PC-9 (cell line): ENCODE measurements around the gene TNXB. TPM values are rescaled to one million over a fixed set of nuclear protein-coding genes. Genes with fewer than 3 reads are reported as not detected.

Experiments
- BruUV-seq: library from RNA; stranded (reverse); fragments of 400-500 nt; replicated peaks from 2 replicates; lab custom pipeline; 2021; lab: Mats Ljungman, UMichigan
- CTCF ChIA-PET: fragments of 300-600 bp; sonication (Branson Sonifier 250); formaldehyde crosslinking; loops from one replicate; lab custom pipeline; 2022; ENCODE audit warnings: antibody characterized with exemption; lab: Charles Lee
- POLR2A ChIA-PET: fragments of 300-600 bp; sonication (Branson Sonifier 250); formaldehyde crosslinking; loops from one replicate; lab custom pipeline; 2022; ENCODE audit warnings: antibody characterized with exemption; ENCODE audit not compliant: unreplicated experiment; lab: Charles Lee
- DNase-seq, 2 experiments: peaks; one replicate each; pipeline versions ENCODE4 v3.0.0 to v3.0.0-alpha.2; 2015 to 2022; ENCODE audit warnings: mixed read lengths in 1 of 2
- H2AFZ ChIP-seq: fragments of 200-600 bp; sonication (generic); 2 replicates; pipeline ENCODE4 v1.8.1; 2017; ENCODE audit warnings: antibody characterized with exemption
- H3F3A ChIP-seq: fragments of 200-600 bp; sonication (generic); 2 replicates; pipeline ENCODE4 v1.8.1; 2017; ENCODE audit warnings: antibody characterized with exemption, mild to moderate bottlenecking, low read depth; ENCODE audit not compliant: insufficient read depth
- H3K27ac ChIP-seq: fragments of 200-600 bp; sonication (generic); 2 replicates; pipeline ENCODE4 v1.6.1; 2016; ENCODE audit warnings: mixed run types
- H3K27me3 ChIP-seq: fragments of 200-600 bp; sonication (generic); 2 replicates; pipeline ENCODE4 v1.6.1; 2016; ENCODE audit warnings: low read depth, mixed run types; ENCODE audit not compliant: insufficient read depth
- H3K36me3 ChIP-seq: fragments of 200-600 bp; sonication (generic); 2 replicates; pipeline ENCODE4 v1.6.1; 2016; ENCODE audit warnings: low read depth, mixed run types
- H3K4me1 ChIP-seq: fragments of 200-600 bp; sonication (generic); replicated peaks from 2 replicates; pipeline ENCODE4 v1.6.1; 2016; ENCODE audit warnings: mixed run types; ENCODE audit not compliant: insufficient read depth
- H3K4me2 ChIP-seq: fragments of 200-600 bp; sonication (generic); 2 replicates; pipeline ENCODE4 v1.6.1; 2017; ENCODE audit warnings: mixed run types
- H3K4me3 ChIP-seq: fragments of 200-600 bp; sonication (generic); 2 replicates; pipeline ENCODE4 v1.6.1; 2016; ENCODE audit warnings: mixed run types
- H3K79me2 ChIP-seq: fragments of 200-600 bp; sonication (generic); 2 replicates; pipeline ENCODE4 v1.6.1; 2017; ENCODE audit warnings: low read depth, mixed run types
- H3K9me2 ChIP-seq: fragments of 200-600 bp; sonication (generic); 2 replicates; pipeline ENCODE4 v1.8.1; 2017; ENCODE audit warnings: mild to moderate bottlenecking; ENCODE audit not compliant: insufficient read depth
- H3K9me3 ChIP-seq: fragments of 200-600 bp; sonication (generic); 2 replicates; pipeline ENCODE4 v1.8.1; 2016; ENCODE audit warnings: low read depth; ENCODE audit not compliant: insufficient read depth
- H4K20me1 ChIP-seq: fragments of 200-600 bp; sonication (generic); 2 replicates; pipeline ENCODE4 v1.8.1; 2017; ENCODE audit not compliant: insufficient read depth
- EZH2 ChIP-seq: fragments of 200-600 bp; sonication (generic); IDR thresholded peaks from 2 replicates; pipeline ENCODE4 v1.8.0; 2017; ENCODE audit warnings: antibody characterized with exemption, low read depth
- intact Hi-C: fragments of 100-400 bp; cut with micrococcal nuclease; formaldehyde crosslinking; loops from one replicate; pipeline ENCODE4 v1.10.0; 2022; ENCODE audit not compliant: unreplicated experiment
- total RNA-seq: library from RNA; stranded (reverse); gene quantifications from 2 replicates; pipeline ENCODE4 v1.2.3, GENCODE V29; 2021
- TF ChIP-seq, protein P1 (sequence below): fragments of 200-600 bp; sonication (generic); conservative IDR thresholded peaks from 2 replicates; pipeline ENCODE4 v1.6.1; 2017; ENCODE audit warnings: mixed run types, antibody characterized with exemption, mild to moderate bottlenecking, moderate library complexity

TNXB gene
- total RNA-seq, 1 experiment from 2014 or later: 15.1 TPM

- no TSS peak for BruUV-seq
- Histone ChIP-seq H2AFZ (no peak overlapping the region), H3K4me3 (no peak overlapping the region), H4K20me1 (no peaks in the 10 kb centered on the region), H3K9me2 (no peaks in the 10 kb centered on the region), H3K4me2 (0 out of 2 replicates have a peak overlapping the region, but pooled peaks have one; percentile 12), H3K27ac (peak overlapping the region; percentile 52), H3K4me1 (peaks cover 47% of the 10 kb centered on the region), H3K79me2 (no peaks in the 10 kb centered on the region), H3K36me3 (no peaks in the 10 kb centered on the region), H3K9me3 (no peaks in the 10 kb centered on the region), H3K27me3 (no peaks in the 10 kb centered on the region), H3F3A (peaks cover 27% of the 10 kb centered on the region)
- ChIA-PET CTCF (interaction anchor here (1.0 kb wide), 1 partner anchor 478 kb away, joined by 4 read pairs; no protein-coding TSS in a partner anchor), POLR2A (interaction anchor here (0.5 kb wide), 1 partner anchor 336 kb away, joined by 3 read pairs; the partner anchor contains the start of gene MSH5)
- intact Hi-C loops: no loop called here
- peak; percentile 65 to 67 for DNase-seq
- TF ChIP-seq EZH2: no peak
- TF ChIP-seq, protein P1, sequence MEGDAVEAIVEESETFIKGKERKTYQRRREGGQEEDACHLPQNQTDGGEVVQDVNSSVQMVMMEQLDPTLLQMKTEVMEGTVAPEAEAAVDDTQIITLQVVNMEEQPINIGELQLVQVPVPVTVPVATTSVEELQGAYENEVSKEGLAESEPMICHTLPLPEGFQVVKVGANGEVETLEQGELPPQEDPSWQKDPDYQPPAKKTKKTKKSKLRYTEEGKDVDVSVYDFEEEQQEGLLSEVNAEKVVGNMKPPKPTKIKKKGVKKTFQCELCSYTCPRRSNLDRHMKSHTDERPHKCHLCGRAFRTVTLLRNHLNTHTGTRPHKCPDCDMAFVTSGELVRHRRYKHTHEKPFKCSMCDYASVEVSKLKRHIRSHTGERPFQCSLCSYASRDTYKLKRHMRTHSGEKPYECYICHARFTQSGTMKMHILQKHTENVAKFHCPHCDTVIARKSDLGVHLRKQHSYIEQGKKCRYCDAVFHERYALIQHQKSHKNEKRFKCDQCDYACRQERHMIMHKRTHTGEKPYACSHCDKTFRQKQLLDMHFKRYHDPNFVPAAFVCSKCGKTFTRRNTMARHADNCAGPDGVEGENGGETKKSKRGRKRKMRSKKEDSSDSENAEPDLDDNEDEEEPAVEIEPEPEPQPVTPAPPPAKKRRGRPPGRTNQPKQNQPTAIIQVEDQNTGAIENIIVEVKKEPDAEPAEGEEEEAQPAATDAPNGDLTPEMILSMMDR: no peak
Measured at GRCh38 chr6:32075781-32076180, 33.4 kb downstream of the TNXB start.

DNA sequence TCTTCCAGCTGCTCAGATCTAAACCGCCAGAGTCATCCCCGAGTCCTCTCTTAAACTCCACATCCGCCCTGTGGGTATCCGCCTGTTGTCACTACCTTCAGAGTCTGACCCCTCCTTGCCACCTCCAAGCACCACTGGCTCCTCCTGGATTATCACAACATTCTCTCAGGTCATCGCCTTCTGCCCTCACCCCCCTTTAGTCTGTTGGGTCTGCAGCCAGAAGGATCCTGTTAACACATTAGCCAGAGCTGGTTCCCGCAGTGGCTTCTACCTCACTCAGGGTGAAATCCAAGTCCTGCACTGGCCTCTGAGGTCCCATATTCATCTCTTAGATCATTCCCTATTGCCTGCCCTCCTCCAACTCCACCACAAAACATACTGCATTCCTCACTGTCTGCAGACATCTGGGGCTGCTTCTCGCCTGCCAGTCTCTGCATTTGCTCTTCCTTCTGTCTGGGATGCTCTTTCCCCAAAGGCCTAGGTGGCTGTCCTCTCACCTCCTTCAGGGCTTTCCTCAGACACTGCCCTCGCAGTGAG is 34.1 kb downstream of the TNXB start:
- Histone ChIP-seq H2AFZ (no peak overlapping the region), H3K4me1 (peaks cover 40% of the 10 kb centered on the region), H3K9me2 (no peaks in the 10 kb centered on the region), H3K79me2 (no peaks in the 10 kb centered on the region), H3K4me2 (no peak overlapping the region), H3K9me3 (no peaks in the 10 kb centered on the region), H3F3A (peaks cover 27% of the 10 kb centered on the region), H3K4me3 (no peak overlapping the region), H3K36me3 (no peaks in the 10 kb centered on the region), H3K27me3 (no peaks in the 10 kb centered on the region), H3K27ac (peak overlapping the region; percentile 52; the same call in 1 of the 2 replicates), H4K20me1 (no peaks in the 10 kb centered on the region)
- no TSS peak for BruUV-seq
- ChIA-PET POLR2A (interaction anchor here (0.6 kb wide), 1 partner anchor 154 kb away, joined by 7 read pairs; no protein-coding TSS in a partner anchor), CTCF (interaction anchor here (1.0 kb wide), 1 partner anchor 477 kb away, joined by 4 read pairs; no protein-coding TSS in a partner anchor)
- intact Hi-C loops: no loop called here
- DNase-seq: no peak
- TF ChIP-seq EZH2: no peak
- TF ChIP-seq, protein P1: no peak

- H3K4me1 ChIP-seq: peaks cover 26% of the 10 kb centered on the region
- no peaks in the 10 kb centered on the region for H3K9me3 ChIP-seq
- H3F3A ChIP-seq: peaks cover 27% of the 10 kb centered on the region
- H3K27me3 ChIP-seq: no peaks in the 10 kb centered on the region
- no peak for DNase-seq
- no peaks in the 10 kb centered on the region for H3K36me3 ChIP-seq
- H3K4me3 ChIP-seq: no peak overlapping the region
- intact Hi-C loops: no loop called here
- no peak overlapping the region for H2AFZ ChIP-seq
- no TSS peak for BruUV-seq
- TF ChIP-seq, protein P1: no peak
- TF ChIP-seq EZH2: no peak
- no peak overlapping the region for H3K27ac ChIP-seq
- ChIA-PET POLR2A (no interaction called here), CTCF (no interaction called here)
- H3K79me2 ChIP-seq: no peaks in the 10 kb centered on the region
- no peak overlapping the region for H3K4me2 ChIP-seq
- H3K9me2 ChIP-seq: no peaks in the 10 kb centered on the region
- H4K20me1 ChIP-seq: no peaks in the 10 kb centered on the region
Measured at GRCh38 chr6:32073613-32074012, 35.5 kb downstream of the TNXB start.
